Spleen (tissue), 11 donors: Measurements from ENCODE around the gene C1QTNF12. TPM values are rescaled to one million over a fixed set of nuclear protein-coding genes. Genes with fewer than 3 reads are reported as not detected.

ENCODE experiments used
- DNase-seq: peaks from one replicate; pipeline ENCODE4 v3.0.0-alpha.2; 2020
- H3K27ac ChIP-seq, 8 donors: fragments of 200-600 bp; sonication (generic) in 7 of 8; 1 replicate in 4 of 8; 2 replicates in 4 of 8; pipeline versions ENCODE4 v1.5.0 to v1.8.0; 2016 to 2021; ENCODE audit warnings: inconsistent platforms in 4 of 8, mild to moderate bottlenecking in 4 of 8, moderate library complexity in 1 of 8
- H3K27me3 ChIP-seq, 7 donors: fragments of 200-600 bp; sonication (generic) in 6 of 7; replicated peaks in 1 of 7; 1 replicate in 4 of 7; 2 replicates in 3 of 7; pipeline versions ENCODE4 v1.5.0 to v1.8.0; 2016 to 2021; ENCODE audit warnings: inconsistent platforms in 3 of 7, mild to moderate bottlenecking in 1 of 7
- H3K36me3 ChIP-seq, 6 donors: fragments of 200-600 bp; sonication (generic) in 5 of 6; 1 replicate in 4 of 6; 2 replicates in 2 of 6; pipeline versions ENCODE4 v1.5.0 to v1.8.0; 2016 to 2021; ENCODE audit warnings: inconsistent platforms in 2 of 6
- H3K4me1 ChIP-seq, 6 donors: fragments of 200-600 bp; sonication (generic) in 5 of 6; 1 replicate in 3 of 6; 2 replicates in 3 of 6; pipeline versions ENCODE4 v1.5.0 to v1.8.0; 2016 to 2021; ENCODE audit warnings: inconsistent platforms in 3 of 6
- H3K4me3 ChIP-seq, 8 donors: fragments of 200-600 bp; sonication (generic) in 7 of 8; 1 replicate in 4 of 8; 2 replicates in 4 of 8; pipeline versions ENCODE4 v1.5.0 to v1.8.0; 2016 to 2021; ENCODE audit warnings: inconsistent platforms in 4 of 8, mild to moderate bottlenecking in 4 of 8, moderate library complexity in 2 of 8
- H3K9me3 ChIP-seq, 8 donors: fragments of 200-600 bp; sonication (generic) in 7 of 8; 1 replicate in 4 of 8; 2 replicates in 4 of 8; pipeline versions ENCODE4 v1.5.0 to v1.8.0; 2016 to 2021; ENCODE audit warnings: inconsistent platforms in 4 of 8
- CTCF ChIP-seq, 11 experiments: fragments of 200-600 bp in 7 of 11; fragments of 450-650 bp in 4 of 11; sonication (generic) in 4 of 11; IDR thresholded peaks in 8 of 11; conservative IDR thresholded peaks in 3 of 11; 1 replicate in 7 of 11; 2 replicates in 4 of 11; pipeline versions ENCODE4 v1.4.0 to v1.8.0; 2016 to 2021; ENCODE audit warnings: antibody characterized with exemption in 11 of 11, inconsistent platforms in 4 of 11, mild to moderate bottlenecking in 1 of 11
- POLR2A ChIP-seq, 3 donors: fragments of 450-650 bp; IDR thresholded peaks; one replicate each; pipeline ENCODE4 v1.5.1; 2017; ENCODE audit warnings: antibody characterized with exemption in 3 of 3, mild to moderate bottlenecking in 1 of 3
- POLR2AphosphoS5 ChIP-seq, 3 donors: sonication (generic); formaldehyde crosslinking; IDR thresholded peaks; one replicate each; pipeline ENCODE4 v1.5.1; 2017; ENCODE audit warnings: antibody characterized with exemption in 3 of 3
- WGBS, 5 donors: extraction: QIAGEN DNeasy Blood & Tissue Kit in 3 of 5; methylation state at CpG; one replicate each; pipeline versions ENCODE4 v1.1.5 to v1.1.7; 2013 to 2018; 5-methylcytosine and 5-hydroxymethylcytosine counted together
- intact Hi-C: fragments of 100-400 bp; cut with DNase I; formaldehyde crosslinking; loops from one replicate; pipeline ENCODE4 v1.15.0; 2023; ENCODE audit warnings: low total_unique reads
- polyA plus RNA-seq, 3 donors: library from polyadenylated mRNA; stranded (reverse); fragments of 200-250 nt; gene quantifications; one replicate each; pipeline ENCODE4 v1.2.1, GENCODE V29; 2013
- total RNA-seq, 7 donors: library from RNA; depleted of rRNA in 3 of 7; stranded (reverse); fragments of >200 nt in 3 of 7; fragmentation: NEBNext Ultra II Directional in 4 of 7; extraction: Animal tissue kit (Norgen Biotek cat#: 25700) in 4 of 7; gene quantifications; one replicate each; pipeline versions ENCODE4 v1.1.0 to v1.2.1, GENCODE V29; 2016 to 2021
- donor health status: healthy with polysubstance abuse.
- donor health status: DM: no; HTN: no; CAD: no; lungs with moderate emphysema.
- donor health status: DM: no; HTN: no; CAD: no.
- donor health status: Bipolar disorder and iron deficiency.
- donor health status: healthy.
- donor health status: DM: no; HTN: no; CAD: no.
- donor health status: DM: yes; HTN: yes; CAD: no.

Gene C1QTNF12
- total and polyA plus RNA-seq, 10 donors, result 0.87 to 5.5 (median 1.4) TPM; not detected in 3

DNA sequence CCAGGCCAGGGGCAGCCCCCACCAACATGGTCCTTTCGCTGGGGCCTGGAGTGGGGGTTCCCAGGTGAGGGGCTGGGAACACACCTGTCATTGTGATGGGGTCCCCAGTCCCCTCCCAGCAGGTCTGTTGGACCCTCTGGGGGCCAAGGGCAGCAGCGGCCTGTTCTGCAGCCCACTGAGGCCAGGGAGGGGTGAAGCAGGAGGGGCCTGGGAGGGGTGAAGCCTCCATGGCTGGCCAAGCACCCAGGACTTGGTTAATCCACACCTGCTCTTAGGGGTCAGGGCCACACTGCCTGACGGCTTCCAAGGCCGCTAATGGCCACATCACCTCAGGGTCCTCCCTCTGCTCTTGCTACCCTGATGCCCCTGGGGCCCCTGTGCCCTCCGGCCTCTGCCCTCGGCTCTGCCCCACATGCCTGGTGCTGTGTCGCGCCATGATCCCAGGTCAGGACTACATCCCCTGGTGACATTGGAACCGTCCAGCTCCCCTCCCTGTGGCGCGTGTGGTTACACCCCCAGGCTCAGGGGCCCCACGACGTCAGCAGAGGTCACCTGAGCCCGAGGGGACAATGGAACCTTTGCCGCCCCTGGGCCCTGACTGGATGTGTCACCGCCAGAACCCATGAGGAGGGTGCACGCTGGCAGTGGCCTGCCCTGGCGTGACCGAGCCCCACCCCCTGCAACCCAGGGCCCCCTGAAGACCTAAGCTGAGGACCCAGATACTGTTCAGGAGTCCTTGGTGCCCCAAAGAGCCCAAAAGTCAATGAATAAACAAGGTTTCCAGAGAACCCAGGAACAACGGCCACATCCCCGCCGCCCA, 47.2 kb downstream of the C1QTNF12 start:
- 82 to 92% (median 85%) methylated on average over 13 to 22 of the region's 22 CpGs for WGBS, 5 donors
- peaks cover 0 to 16% (median 12%) of the 10 kb centered on the region in 8 donors for H3K9me3 ChIP-seq
- no peaks in the 10 kb centered on the region for H3K36me3 ChIP-seq
- H3K4me3 ChIP-seq, result no peak overlapping the region
- H3K27ac ChIP-seq, result no peak overlapping the region
- DNase-seq, result peak; percentile 70
- H3K27me3 ChIP-seq, result peaks cover 0 to 43% (median 7%) of the 10 kb centered on the region in 7 donors
- H3K4me1 ChIP-seq, result peaks cover 3 to 21% (median 10%) of the 10 kb centered on the region in 6 donors
- intact Hi-C loops, result no loop called here
- TF ChIP-seq POLR2AphosphoS5 (IDR thresholded peaks at IDR 0.05) (no peak), CTCF (IDR thresholded peaks at IDR 0.05 in 8 of 11, conservative IDR thresholded peaks at IDR 0.05 in 3 of 11) (no peak)

DNA sequence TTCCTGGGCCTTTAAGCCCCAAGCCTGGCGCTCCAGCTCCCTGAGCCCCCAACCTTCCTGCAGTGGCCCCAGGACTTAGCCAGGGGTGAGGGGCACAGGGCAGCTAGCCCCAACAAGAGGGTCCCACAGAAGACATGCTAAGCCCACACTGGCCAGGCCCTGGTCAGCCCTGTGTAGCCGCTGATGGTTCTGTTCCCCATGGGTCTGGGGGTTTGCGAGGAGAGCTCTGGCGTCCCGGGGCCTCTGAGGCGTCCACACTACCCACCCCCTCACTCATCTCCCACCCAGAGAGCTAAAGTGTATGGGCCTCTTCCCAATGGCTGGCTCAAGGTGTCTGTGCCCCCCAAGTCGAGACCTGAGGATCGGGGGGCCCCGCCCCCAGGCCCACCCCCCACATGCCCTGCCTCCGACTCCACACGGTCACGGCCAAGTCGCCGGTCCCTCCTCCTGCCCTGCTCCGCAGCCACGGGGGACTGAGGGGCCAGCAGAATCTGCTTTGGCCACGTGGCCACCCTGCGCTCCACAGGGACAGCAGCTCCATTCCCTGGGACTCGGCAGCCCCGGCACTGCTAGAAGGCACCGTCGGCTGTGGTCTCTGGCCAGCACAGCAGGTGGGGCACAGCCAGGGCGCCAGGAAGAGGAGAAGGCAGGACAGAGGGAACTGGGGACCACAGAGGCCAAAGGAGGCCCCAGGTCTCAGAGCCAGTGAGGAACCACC, 47.9 kb downstream of the C1QTNF12 start:
- WGBS, 5 donors, result 84 to 91% (median 87%) methylated on average over 7 to 23 of the region's 23 CpGs
- peaks cover 0 to 40% (median 7%) of the 10 kb centered on the region in 7 donors for H3K27me3 ChIP-seq
- peaks cover 0 to 18% (median 14%) of the 10 kb centered on the region in 8 donors for H3K9me3 ChIP-seq
- TF ChIP-seq POLR2AphosphoS5 (IDR thresholded peaks at IDR 0.05) (no peak), POLR2A (IDR thresholded peaks at IDR 0.05) (no peak), CTCF (IDR thresholded peaks at IDR 0.05 in 8 of 11, conservative IDR thresholded peaks at IDR 0.05 in 3 of 11) (no peak)
- H3K36me3 ChIP-seq, result no peaks in the 10 kb centered on the region
- H3K4me3 ChIP-seq, result no peak overlapping the region
- peak; percentile 73 for DNase-seq
- peaks cover 3 to 20% (median 10%) of the 10 kb centered on the region in 6 donors for H3K4me1 ChIP-seq
- intact Hi-C loops, result no loop called here
- H3K27ac ChIP-seq, result no peak overlapping the region

GRCh38 chr1:1197551-1198422, 48.7 kb downstream of the C1QTNF12 start:
- no peak for TF ChIP-seq POLR2A (IDR thresholded peaks at IDR 0.05)
- TF ChIP-seq POLR2AphosphoS5 (IDR thresholded peaks at IDR 0.05), result no peak
- TF ChIP-seq CTCF (IDR thresholded peaks at IDR 0.05 in 8 of 11, conservative IDR thresholded peaks at IDR 0.05 in 3 of 11), result no peak
- H3K9me3 ChIP-seq, result peaks cover 0 to 18% (median 14%) of the 10 kb centered on the region in 8 donors

More at GRCh38 chr1:1197551-1198422, 48.7 kb downstream of the C1QTNF12 start:
- WGBS, 5 donors, result 87 to 96% (median 92%) methylated on average over 33 to 48 of the region's 48 CpGs
- H3K27me3 ChIP-seq, result peaks cover 0 to 32% (median 7%) of the 10 kb centered on the region in 7 donors
- intact Hi-C loops, result no loop called here
- peak; percentile 64 for DNase-seq
- peaks cover 3 to 20% (median 10%) of the 10 kb centered on the region in 6 donors for H3K4me1 ChIP-seq
- no peak overlapping the region for H3K4me3 ChIP-seq
- no peak overlapping the region for H3K27ac ChIP-seq
- no peaks in the 10 kb centered on the region for H3K36me3 ChIP-seq
